Small intestine (tissue), 7 donors: Measurements from ENCODE around the gene PDP2. TPM values are rescaled to one million over a fixed set of nuclear protein-coding genes. Genes with fewer than 3 reads are reported as not detected.

Source experiments
- DNase-seq, 2 donors: peaks; one replicate each; pipeline versions ENCODE4 v3.0.0 to v3.0.0-alpha.2; 2013
- FAIRE-seq: peaks from 2 replicates; lab custom pipeline; 2012; peaks lifted over from hg19 to GRCh38; lab: Jason Lieb, UNC
- H3K27ac ChIP-seq, 3 donors: one replicate each; pipeline ENCODE4 v1.5.1; 2013; ENCODE audit warnings: low read length in 2 of 3, mild to moderate bottlenecking in 2 of 3, control low read depth in 1 of 3, inconsistent platforms in 1 of 3, low read depth in 1 of 3, moderate library complexity in 1 of 3
- H3K27me3 ChIP-seq, 3 donors: one replicate each; pipeline ENCODE4 v1.6.1; 2013; ENCODE audit warnings: low read length in 3 of 3, inconsistent platforms in 1 of 3; ENCODE audit not compliant: control insufficient read depth in 3 of 3, insufficient read depth in 3 of 3
- H3K36me3 ChIP-seq, 3 donors: one replicate each; pipeline ENCODE4 v1.6.1; 2013; ENCODE audit warnings: low read length in 3 of 3, inconsistent platforms in 1 of 3, low read depth in 1 of 3, mild to moderate bottlenecking in 1 of 3, moderate library complexity in 1 of 3; ENCODE audit not compliant: control insufficient read depth in 3 of 3, insufficient read depth in 2 of 3
- H3K4me1 ChIP-seq, 3 donors: one replicate each; pipeline ENCODE4 v1.6.1; 2013; ENCODE audit warnings: low read length in 2 of 3, inconsistent platforms in 1 of 3, low read depth in 1 of 3, mild to moderate bottlenecking in 1 of 3, moderate library complexity in 1 of 3; ENCODE audit not compliant: control insufficient read depth in 3 of 3, insufficient read depth in 2 of 3
- H3K4me3 ChIP-seq, 3 donors: one replicate each; pipeline ENCODE4 v1.5.1; 2013; ENCODE audit warnings: low read length in 3 of 3, control low read depth in 1 of 3, inconsistent platforms in 1 of 3, low read depth in 1 of 3, mild to moderate bottlenecking in 1 of 3, moderate library complexity in 1 of 3
- H3K9me3 ChIP-seq, 2 donors: one replicate each; pipeline ENCODE4 v1.6.1; 2013; ENCODE audit warnings: low read depth in 1 of 2, low read length in 1 of 2; ENCODE audit not compliant: control insufficient read depth in 2 of 2, insufficient read depth in 1 of 2
- WGBS, 3 donors: extraction: QIAGEN DNeasy Blood & Tissue Kit; methylation state at CpG; one replicate each; pipeline ENCODE4 v1.1.7; 2013; 5-methylcytosine and 5-hydroxymethylcytosine counted together
- polyA plus RNA-seq, 4 donors: library from polyadenylated mRNA; stranded (reverse) in 3 of 4; unstranded in 1 of 4; fragments of 200-250 nt in 3 of 4; fragments of 120-200 nt in 1 of 4; gene quantifications; one replicate each; pipeline versions ENCODE4 v1.2.1 to v1.2.3, GENCODE V29; 2013
- donor health status: healthy with polysubstance abuse.
- donor health status: control.
- donor health status: control.
- donor health status: Bipolar disorder and iron deficiency.
- donor health status: healthy.

The PDP2 gene
- polyA plus RNA-seq, 4 donors, result 1.6 to 11.2 (median 4.3) TPM

- Histone ChIP-seq H3K36me3 (peaks cover 0 to 4% (median 0%) of the 10 kb centered on the region in 3 donors), H3K4me3 (no peak overlapping the region), H3K4me1 (peaks cover 8 to 65% (median 16%) of the 10 kb centered on the region in 3 donors), H3K27me3 (no peaks in the 10 kb centered on the region), H3K9me3 (no peaks in the 10 kb centered on the region), H3K27ac (peak overlapping the region in 2 of 3 donors; percentile 44 to 59)
- FAIRE-seq (no peak), DNase-seq (no peak)
- 89 to 93% (median 90%) methylated on average over 13 of the region's 13 CpGs for WGBS, 3 donors
Observed at GRCh38 chr16:66904428-66904845, 24.1 kb downstream of the PDP2 start.

- FAIRE-seq (no peak), DNase-seq (peak in 1 of 2 donors; percentile 46)
- no peak overlapping the region for H3K4me3 ChIP-seq
- 63 to 69% (median 66%) methylated on average over 16 of the region's 16 CpGs for WGBS, 3 donors
- peak overlapping the region; percentile 33 to 59 (median 44) for H3K27ac ChIP-seq
- H3K4me1 ChIP-seq, result peaks cover 8 to 59% (median 14%) of the 10 kb centered on the region in 3 donors
- H3K27me3 ChIP-seq, result no peaks in the 10 kb centered on the region
- H3K36me3 ChIP-seq, result peaks cover 0 to 4% (median 0%) of the 10 kb centered on the region in 3 donors
- no peaks in the 10 kb centered on the region for H3K9me3 ChIP-seq
Observed at GRCh38 chr16:66904846-66905632, 24.7 kb downstream of the PDP2 start.

DNA sequence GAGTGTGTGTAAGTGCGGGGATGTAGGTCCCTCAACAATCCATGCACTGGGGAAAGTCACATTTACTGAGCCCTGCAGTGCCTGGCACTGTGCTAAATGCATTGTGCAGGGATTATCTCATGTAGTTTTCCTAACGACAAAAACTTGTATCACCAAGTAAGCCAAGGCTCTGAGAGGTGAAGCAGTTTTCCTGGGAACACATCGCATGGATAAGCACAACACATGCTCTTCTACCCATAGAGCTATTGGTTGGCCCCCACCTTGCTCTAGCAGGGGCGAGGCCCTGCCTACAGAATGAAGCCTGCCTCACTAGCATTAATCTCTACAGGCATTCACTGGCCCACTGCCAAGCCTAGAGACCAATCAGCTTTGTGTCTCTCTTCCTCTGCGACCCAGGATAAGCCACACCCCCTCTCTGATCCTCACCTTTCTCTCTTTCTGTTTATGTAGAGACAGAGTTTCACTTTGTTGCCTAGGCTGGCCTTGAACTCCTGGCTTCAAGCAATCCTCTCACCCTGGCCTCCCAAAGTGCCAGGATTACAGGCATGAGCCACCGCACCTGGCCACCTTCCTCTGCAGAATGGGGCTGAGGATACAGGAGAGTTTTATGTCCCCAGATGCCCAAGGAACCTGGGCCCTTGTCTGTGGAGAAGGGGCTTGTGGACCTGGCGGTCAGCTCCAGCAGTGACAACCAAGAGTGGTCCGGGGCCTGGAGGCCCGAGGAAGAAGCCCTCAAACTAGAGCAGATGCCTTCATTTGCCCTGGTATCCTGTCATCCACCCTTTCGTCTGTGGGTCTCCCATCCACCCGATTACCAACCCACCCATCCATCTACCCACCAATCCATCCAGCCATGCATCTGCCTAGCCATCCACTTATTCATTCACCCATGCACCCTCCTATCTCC lies 25.6 kb downstream of the PDP2 start:
- FAIRE-seq (no peak), DNase-seq (peak; percentile 94 to 98)
- WGBS, 3 donors, result 51 to 65% (median 58%) methylated on average over 11 of the region's 11 CpGs
- H3K27me3 ChIP-seq, result no peaks in the 10 kb centered on the region
- H3K4me3 ChIP-seq, result no peak overlapping the region
- H3K27ac ChIP-seq, result peak overlapping the region; percentile 33 to 44 (median 40)
- H3K4me1 ChIP-seq, result peaks cover 3 to 51% (median 10%) of the 10 kb centered on the region in 3 donors
- H3K36me3 ChIP-seq, result peaks cover 0 to 4% (median 0%) of the 10 kb centered on the region in 3 donors
- no peaks in the 10 kb centered on the region for H3K9me3 ChIP-seq

DNA sequence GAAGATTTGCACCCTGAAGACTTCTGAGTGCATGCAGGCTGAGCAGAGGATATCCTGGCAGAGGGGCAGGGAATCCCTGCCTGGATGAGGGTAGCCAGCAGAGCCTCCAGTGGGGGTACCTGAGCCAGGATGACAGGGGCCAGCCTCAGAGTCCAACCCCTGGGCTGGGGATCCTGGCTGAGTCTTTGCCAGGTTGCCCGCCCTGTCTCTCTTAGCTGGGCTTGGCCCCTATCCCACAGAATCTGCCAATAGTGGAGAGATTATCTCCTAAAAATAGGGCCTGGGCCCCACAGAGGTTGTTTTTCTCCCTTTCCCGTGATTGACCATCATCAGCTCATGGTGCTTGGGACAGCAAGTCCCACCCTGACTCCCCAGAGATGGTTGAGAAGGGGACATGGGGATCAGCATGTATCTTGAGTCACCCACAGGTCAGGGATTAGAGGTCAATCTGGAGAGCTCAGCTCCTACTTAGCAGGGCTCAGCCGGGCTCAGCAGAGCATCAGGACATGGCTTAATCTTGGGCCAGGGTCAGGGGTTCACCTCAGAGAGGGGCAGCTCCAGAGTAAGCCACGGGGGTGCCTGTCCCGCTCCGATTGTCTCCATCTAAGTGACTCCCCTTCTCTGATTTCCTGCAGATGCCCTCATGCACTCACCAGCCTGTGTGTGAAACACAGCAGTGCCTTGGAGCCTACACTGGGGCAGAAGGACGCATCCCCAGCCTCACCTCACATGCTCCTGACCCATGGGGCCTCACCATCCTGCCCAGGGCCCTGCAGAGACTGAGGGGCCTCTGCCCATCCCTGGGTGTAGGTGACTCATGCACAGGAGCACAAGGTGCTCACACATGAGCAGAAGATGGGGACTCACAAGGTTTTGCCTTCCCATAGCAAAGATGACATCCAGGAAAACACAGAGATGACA lies 26.9 kb downstream of the PDP2 start:
- DNase-seq (peak in 1 of 2 donors; percentile 54), FAIRE-seq (no peak)
- peaks cover 0 to 6% (median 0%) of the 10 kb centered on the region in 3 donors for H3K36me3 ChIP-seq
- H3K9me3 ChIP-seq, result no peaks in the 10 kb centered on the region
- H3K4me3 ChIP-seq, result no peak overlapping the region
- WGBS, 3 donors, result 66 to 70% (median 68%) methylated on average over 7 of the region's 7 CpGs
- no peaks in the 10 kb centered on the region for H3K27me3 ChIP-seq
- H3K27ac ChIP-seq, result no peak overlapping the region
- H3K4me1 ChIP-seq, result peaks cover 3 to 42% (median 8%) of the 10 kb centered on the region in 3 donors

- no peaks in the 10 kb centered on the region for H3K9me3 ChIP-seq
- DNase-seq (no peak), FAIRE-seq (no peak)
- no peaks in the 10 kb centered on the region for H3K27me3 ChIP-seq
- peaks cover 0 to 6% (median 0%) of the 10 kb centered on the region in 3 donors for H3K36me3 ChIP-seq
- peaks cover 3 to 42% (median 8%) of the 10 kb centered on the region in 3 donors for H3K4me1 ChIP-seq
- no peak overlapping the region for H3K4me3 ChIP-seq
- 89 to 94% (median 90%) methylated on average over 3 of the region's 3 CpGs for WGBS, 3 donors
- no peak overlapping the region for H3K27ac ChIP-seq
Observed at GRCh38 chr16:66908116-66908515, 27.8 kb downstream of the PDP2 start.

- Histone ChIP-seq H3K9me3 (no peaks in the 10 kb centered on the region), H3K27ac (no peak overlapping the region), H3K4me3 (no peak overlapping the region), H3K27me3 (no peaks in the 10 kb centered on the region), H3K4me1 (peaks cover 3 to 33% (median 8%) of the 10 kb centered on the region in 3 donors), H3K36me3 (peaks cover 0 to 6% (median 0%) of the 10 kb centered on the region in 3 donors)
- FAIRE-seq (no peak), DNase-seq (no peak)
- 88 to 92% (median 92%) methylated on average over 14 of the region's 14 CpGs for WGBS, 3 donors
Observed at GRCh38 chr16:66908762-66909559, 28.6 kb downstream of the PDP2 start.

DNA sequence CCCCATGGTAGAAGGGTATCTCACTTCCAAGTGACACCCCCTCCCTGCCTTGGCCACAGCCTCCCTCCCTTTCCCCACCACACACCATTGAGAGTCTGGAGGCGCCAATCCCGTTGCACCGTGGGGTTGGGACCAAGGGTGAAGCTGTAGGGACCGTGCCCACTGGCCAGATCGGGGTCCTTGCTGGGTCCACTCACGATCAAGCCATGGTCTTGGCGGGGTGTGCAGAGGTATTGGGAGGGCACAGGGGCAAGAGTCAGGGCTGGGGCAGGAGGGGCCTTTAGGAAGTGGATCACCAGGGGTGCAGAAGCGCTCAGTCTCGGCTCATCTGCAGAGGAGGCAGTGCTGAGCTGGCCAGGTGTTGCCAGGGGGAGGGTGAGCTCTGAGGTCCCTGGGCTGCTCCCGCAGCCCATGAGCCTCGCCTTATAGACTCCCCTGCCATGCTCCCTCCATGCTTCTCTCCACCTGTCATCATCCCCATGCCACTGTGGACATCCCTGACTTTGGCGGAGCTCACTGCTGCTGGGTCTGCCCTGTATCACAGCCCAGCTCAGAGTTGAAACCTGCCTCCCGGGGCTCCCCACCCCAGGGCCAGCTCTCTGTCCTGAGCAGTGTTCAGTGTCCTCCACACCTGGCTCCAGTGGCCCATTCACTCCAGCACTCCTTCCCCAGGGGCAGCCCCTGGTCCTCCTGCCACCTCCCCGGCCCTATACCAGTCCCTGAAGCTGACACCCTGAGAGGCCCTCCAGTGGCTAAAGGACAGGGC lies 30.0 kb downstream of the PDP2 start:
- FAIRE-seq (no peak), DNase-seq (no peak)
- 80 to 83% (median 83%) methylated on average over 14 of the region's 14 CpGs for WGBS, 3 donors
- no peak overlapping the region for H3K27ac ChIP-seq
- no peaks in the 10 kb centered on the region for H3K27me3 ChIP-seq
- peaks cover 0 to 2% (median 0%) of the 10 kb centered on the region in 3 donors for H3K36me3 ChIP-seq
- H3K4me1 ChIP-seq, result peaks cover 3 to 19% (median 3%) of the 10 kb centered on the region in 3 donors
- no peak overlapping the region for H3K4me3 ChIP-seq
- H3K9me3 ChIP-seq, result no peaks in the 10 kb centered on the region
